Activated T-cell treated with anti-CD3 and anti-CD28 coated beads, Interleukin-2, amount 50 U/mL, for 24 hours (primary cell): ENCODE data around the gene ECHDC1.
A peak's percentile ranks its signal among the peaks of the same experiment; 100 is the strongest.
"Not testable (repeated sequence)": the region's sequence is repeated elsewhere in the genome, so short reads cannot be mapped to it uniquely, and the experiment has no call there.

Experiments used
- DNase-seq: peaks from one replicate; pipeline ENCODE4 v3.0.0-alpha.2; 2020
- H3K27ac Mint-ChIP-seq: 2 replicates; pipeline ENCODE4 v1.8.0; 2020; ENCODE audit warnings: mild to moderate bottlenecking, mixed read lengths
- H3K27me3 Mint-ChIP-seq: 2 replicates; pipeline ENCODE4 v1.8.0; 2020; ENCODE audit warnings: mixed read lengths
- H3K36me3 Mint-ChIP-seq: 2 replicates; pipeline ENCODE4 v1.8.0; 2020; ENCODE audit warnings: low read depth, mixed read lengths
- H3K4me1 Mint-ChIP-seq: 2 replicates; pipeline ENCODE4 v1.8.0; 2020; ENCODE audit warnings: low read depth, mixed read lengths
- H3K4me3 Mint-ChIP-seq: 2 replicates; pipeline ENCODE4 v1.8.0; 2020; ENCODE audit warnings: mild to moderate bottlenecking, moderate library complexity, mixed read lengths
- H3K9me3 Mint-ChIP-seq: 2 replicates; pipeline ENCODE4 v1.8.0; 2020; ENCODE audit warnings: mixed read lengths

The ECHDC1 gene

DNA sequence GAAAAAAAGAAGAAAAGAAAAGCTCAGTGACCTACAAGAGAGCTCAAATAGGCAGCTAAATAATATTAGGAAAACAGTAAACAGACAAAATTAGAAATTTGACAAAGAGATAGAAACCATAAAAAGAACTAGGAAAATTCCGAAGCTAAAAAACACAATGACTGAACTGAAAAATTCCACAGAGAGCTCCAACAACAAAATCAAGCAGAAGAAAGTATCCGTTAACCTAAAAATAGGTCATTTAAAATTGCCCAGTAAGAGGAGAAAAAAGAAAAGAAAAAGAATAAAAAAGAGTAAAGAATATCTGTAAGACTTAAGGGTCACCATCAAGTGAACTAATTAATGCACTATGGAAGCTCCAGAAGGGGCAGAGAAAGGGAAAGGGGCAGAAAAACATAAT, 6.6 kb upstream of the ECHDC1 start:
- Mint-ChIP-seq H3K4me3 (no peak overlapping the region), H3K4me1 (peaks cover 7% of the 10 kb centered on the region), H3K9me3 (peaks cover 23% of the 10 kb centered on the region), H3K27me3 (no peaks in the 10 kb centered on the region), H3K27ac (no peak overlapping the region), H3K36me3 (peaks cover 22% of the 10 kb centered on the region)
- DNase-seq = no peak

DNA sequence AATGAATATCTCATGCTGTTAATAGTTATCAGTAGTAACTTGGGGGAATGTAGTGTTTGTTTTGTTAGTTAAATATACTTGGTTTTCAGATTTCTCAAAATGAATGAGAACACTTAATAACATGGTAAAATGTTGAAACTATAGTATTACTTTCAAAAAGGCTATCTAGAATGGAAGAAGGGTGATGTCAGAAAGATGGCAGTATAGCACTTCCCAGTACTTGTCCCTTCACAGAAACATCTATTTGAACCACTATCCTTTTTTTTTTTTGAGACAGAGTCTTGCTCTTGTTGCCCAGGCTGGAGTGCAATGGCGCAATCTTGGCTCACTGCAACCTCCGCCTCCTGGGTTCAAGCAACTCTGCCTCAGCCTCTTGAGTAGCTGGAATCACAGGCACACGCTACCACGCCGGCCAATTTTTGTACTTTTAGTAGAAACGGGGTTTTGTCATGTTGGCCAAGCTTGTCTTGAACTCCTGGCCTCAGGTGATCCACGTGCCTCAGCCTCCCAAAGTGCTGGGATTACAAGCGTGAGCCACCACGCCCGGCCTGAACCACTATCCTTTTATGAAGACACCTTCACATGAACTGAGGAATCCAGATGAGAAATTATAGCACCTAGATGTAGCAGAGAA, 4.7 kb upstream of the ECHDC1 start:
- H3K4me3 Mint-ChIP-seq = no peak overlapping the region
- H3K4me1 Mint-ChIP-seq = peaks cover 7% of the 10 kb centered on the region
- H3K27ac Mint-ChIP-seq = no peak overlapping the region
- H3K9me3 Mint-ChIP-seq = peaks cover 15% of the 10 kb centered on the region
- no peaks in the 10 kb centered on the region for H3K27me3 Mint-ChIP-seq
- DNase-seq = no peak
- peaks cover 22% of the 10 kb centered on the region for H3K36me3 Mint-ChIP-seq

- Mint-ChIP-seq H3K4me1 (peaks cover 7% of the 10 kb centered on the region), H3K27ac (no peak overlapping the region), H3K4me3 (no peak overlapping the region), H3K9me3 (peaks cover 9% of the 10 kb centered on the region), H3K36me3 (peaks cover 22% of the 10 kb centered on the region), H3K27me3 (no peaks in the 10 kb centered on the region)
- no peak for DNase-seq
Measured at GRCh38 chr6:127347178-127347577, 3.8 kb upstream of the ECHDC1 start.

DNA sequence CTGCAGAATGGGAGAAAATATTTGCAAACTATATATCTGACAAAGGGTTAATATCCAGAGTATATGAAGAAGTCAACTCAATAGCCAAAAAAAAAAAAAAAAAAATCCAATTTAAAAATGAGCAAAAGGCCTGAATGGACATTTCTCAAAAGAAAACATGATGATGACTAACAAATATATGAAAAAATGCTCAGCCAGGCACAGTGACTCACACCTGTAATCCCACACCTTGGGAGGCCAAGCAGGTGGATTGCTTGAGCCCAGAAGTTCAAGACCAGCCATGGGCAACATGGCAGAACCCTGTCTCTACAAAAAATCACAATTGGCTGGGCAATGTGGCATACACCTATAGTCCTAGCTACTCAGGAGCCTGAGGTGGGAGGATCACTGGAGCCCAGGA, 2.1 kb upstream of the ECHDC1 start:
- H3K27ac Mint-ChIP-seq = no peak overlapping the region
- H3K9me3 Mint-ChIP-seq = peaks cover 8% of the 10 kb centered on the region
- DNase-seq = no peak
- H3K4me3 Mint-ChIP-seq = no peak overlapping the region
- peaks cover 22% of the 10 kb centered on the region for H3K36me3 Mint-ChIP-seq
- H3K4me1 Mint-ChIP-seq = peaks cover 7% of the 10 kb centered on the region
- H3K27me3 Mint-ChIP-seq = no peaks in the 10 kb centered on the region

DNA sequence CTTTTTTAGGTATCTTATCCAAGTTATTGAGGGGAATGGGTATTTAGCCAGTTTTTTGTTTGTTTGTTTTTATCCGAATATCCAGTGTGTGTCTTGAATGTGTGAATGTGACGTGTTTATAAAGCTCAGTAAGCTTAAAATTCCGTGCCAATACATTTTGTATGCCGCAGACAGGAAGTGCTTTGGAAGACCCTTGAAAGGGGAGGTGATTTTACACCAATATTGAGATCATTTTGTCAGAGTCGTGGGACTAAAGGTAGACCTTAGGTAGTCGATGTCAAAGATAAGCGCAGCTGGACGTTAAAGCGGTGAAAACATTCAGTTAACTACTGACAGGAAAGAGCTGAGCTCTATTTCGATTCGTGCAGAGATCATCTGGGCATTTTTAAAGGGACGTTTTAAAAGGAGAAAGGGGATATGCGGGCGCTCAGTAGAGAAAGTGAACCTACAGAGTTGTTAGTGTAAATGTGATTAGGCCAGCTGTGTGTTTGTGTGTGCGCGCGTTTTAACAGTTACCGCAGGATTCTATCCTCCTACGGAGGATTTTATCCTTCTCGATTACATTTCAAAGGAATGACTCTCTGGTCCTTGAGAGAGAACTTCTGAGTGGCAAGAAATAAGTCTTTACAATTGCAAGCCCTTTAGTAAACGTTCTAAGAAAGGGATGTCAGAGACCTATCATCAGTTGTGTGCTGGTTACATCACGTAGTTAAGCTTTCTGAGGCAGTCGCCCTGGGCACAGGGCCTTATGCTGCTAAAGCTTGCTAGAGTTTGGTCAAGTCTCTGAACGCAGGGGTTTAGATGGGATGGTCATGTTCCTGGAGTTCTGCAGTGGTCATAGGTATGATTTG, 625 bp upstream of the ECHDC1 start:
- H3K27ac Mint-ChIP-seq = no peak overlapping the region
- no peak overlapping the region for H3K4me3 Mint-ChIP-seq
- no peaks in the 10 kb centered on the region for H3K9me3 Mint-ChIP-seq
- no peaks in the 10 kb centered on the region for H3K27me3 Mint-ChIP-seq
- peaks cover 21% of the 10 kb centered on the region for H3K36me3 Mint-ChIP-seq
- no peak for DNase-seq
- peaks cover 9% of the 10 kb centered on the region for H3K4me1 Mint-ChIP-seq

GRCh38 chr6:127342296-127342945, 988 bp downstream of the ECHDC1 start:
- Mint-ChIP-seq H3K36me3 (peaks cover 25% of the 10 kb centered on the region), H3K9me3 (no peaks in the 10 kb centered on the region), H3K27ac (no peak overlapping the region), H3K27me3 (no peaks in the 10 kb centered on the region), H3K4me3 (no peak overlapping the region), H3K4me1 (peaks cover 22% of the 10 kb centered on the region)
- no peak for DNase-seq

- Mint-ChIP-seq H3K27me3 (no peaks in the 10 kb centered on the region), H3K27ac (no peak overlapping the region), H3K4me3 (no peak overlapping the region), H3K4me1 (peaks cover 28% of the 10 kb centered on the region), H3K9me3 (no peaks in the 10 kb centered on the region), H3K36me3 (peaks cover 30% of the 10 kb centered on the region)
- no peak for DNase-seq
Measured at GRCh38 chr6:127341471-127342202, 1.8 kb downstream of the ECHDC1 start.

GRCh38 chr6:127340171-127340570, 3.2 kb downstream of the ECHDC1 start:
- no peak overlapping the region for H3K4me3 Mint-ChIP-seq
- H3K9me3 Mint-ChIP-seq = no peaks in the 10 kb centered on the region
- H3K36me3 Mint-ChIP-seq = peaks cover 33% of the 10 kb centered on the region
- no peaks in the 10 kb centered on the region for H3K27me3 Mint-ChIP-seq
- DNase-seq = no peak
- peaks cover 35% of the 10 kb centered on the region for H3K4me1 Mint-ChIP-seq
- no peak overlapping the region for H3K27ac Mint-ChIP-seq

GRCh38 chr6:127338936-127339335, 4.5 kb downstream of the ECHDC1 start:
- Mint-ChIP-seq H3K27ac (no peak overlapping the region), H3K9me3 (no peaks in the 10 kb centered on the region), H3K36me3 (peaks cover 41% of the 10 kb centered on the region), H3K27me3 (no peaks in the 10 kb centered on the region), H3K4me3 (no peak overlapping the region), H3K4me1 (peaks cover 44% of the 10 kb centered on the region)
- no peak for DNase-seq

GRCh38 chr6:127332383-127332961, 10.9 kb downstream of the ECHDC1 start:
- no peaks in the 10 kb centered on the region for H3K27me3 Mint-ChIP-seq
- no peaks in the 10 kb centered on the region for H3K9me3 Mint-ChIP-seq
- peak overlapping the region; percentile 13 for H3K27ac Mint-ChIP-seq
- no peak overlapping the region for H3K4me3 Mint-ChIP-seq
- peaks cover 65% of the 10 kb centered on the region for H3K36me3 Mint-ChIP-seq
- no peak for DNase-seq
- H3K4me1 Mint-ChIP-seq = peaks cover 53% of the 10 kb centered on the region

GRCh38 chr6:127331256-127331655, 12.2 kb downstream of the ECHDC1 start:
- not testable (repeated sequence) for DNase-seq, H3K27me3 Mint-ChIP-seq, H3K9me3 Mint-ChIP-seq, H3K4me3 Mint-ChIP-seq, H3K27ac Mint-ChIP-seq
- H3K36me3 Mint-ChIP-seq = peaks cover 64% of the 10 kb centered on the region
- H3K4me1 Mint-ChIP-seq = peaks cover 41% of the 10 kb centered on the region

GRCh38 chr6:127328043-127328609, 15.3 kb downstream of the ECHDC1 start:
- no peak for DNase-seq
- H3K27ac Mint-ChIP-seq = no peak overlapping the region
- H3K36me3 Mint-ChIP-seq = peaks cover 76% of the 10 kb centered on the region
- peaks cover 21% of the 10 kb centered on the region for H3K4me1 Mint-ChIP-seq
- H3K4me3 Mint-ChIP-seq = no peak overlapping the region
- H3K9me3 Mint-ChIP-seq = no peaks in the 10 kb centered on the region
- no peaks in the 10 kb centered on the region for H3K27me3 Mint-ChIP-seq

DNA sequence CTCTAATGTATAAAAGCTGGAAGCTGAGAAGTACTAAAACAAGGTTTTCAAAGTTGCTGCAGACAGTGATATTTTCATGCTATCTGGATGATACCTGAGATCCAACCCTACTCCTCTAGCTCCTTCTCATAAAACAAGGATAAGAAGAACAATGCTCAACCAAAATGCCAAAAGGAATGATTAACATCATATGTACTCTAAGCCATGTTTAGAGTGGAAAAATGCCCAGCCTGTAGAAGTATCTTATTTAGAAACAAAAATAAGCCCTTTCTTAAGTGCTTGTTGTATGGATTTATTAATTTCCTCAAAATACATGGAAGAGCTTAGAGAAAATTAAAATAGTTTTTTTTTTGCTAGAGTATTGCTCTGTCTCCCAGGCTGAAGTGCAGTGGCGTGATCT, 23.7 kb downstream of the ECHDC1 start:
- peak overlapping the region; percentile 41 for H3K27ac Mint-ChIP-seq
- peaks cover 78% of the 10 kb centered on the region for H3K36me3 Mint-ChIP-seq
- H3K4me1 Mint-ChIP-seq = peaks cover 25% of the 10 kb centered on the region
- no peaks in the 10 kb centered on the region for H3K27me3 Mint-ChIP-seq
- no peak for DNase-seq
- H3K9me3 Mint-ChIP-seq = no peaks in the 10 kb centered on the region
- no peak overlapping the region for H3K4me3 Mint-ChIP-seq
